Measurements from ENCODE around the gene CLASP1.
"Not testable (repeated sequence)": the region's sequence is repeated elsewhere in the genome, so short reads cannot be mapped to it uniquely, and the experiment has no call there.

Gene CLASP1

GRCh38 chr2:121663434-121663833 is 14.2 kb upstream of the CLASP1 start:
- no peak for DNase-seq (ENCODE audit: low read depth in 2 of 3, low spot score in 2 of 3)

- no peak for DNase-seq (ENCODE audit: low read depth in 2 of 3, low spot score in 2 of 3)
Observed at GRCh38 chr2:121662656-121663055, 13.4 kb upstream of the CLASP1 start.

GRCh38 chr2:121659933-121660332 is 10.7 kb upstream of the CLASP1 start:
- DNase-seq (ENCODE audit: low read depth in 2 of 3, low spot score in 2 of 3): no peak

GRCh38 chr2:121658393-121658792 is 9.1 kb upstream of the CLASP1 start:
- DNase-seq (ENCODE audit: low read depth in 2 of 3, low spot score in 2 of 3): not testable (repeated sequence)

- DNase-seq (ENCODE audit: low read depth in 2 of 3, low spot score in 2 of 3): no peak
Observed at GRCh38 chr2:121653035-121653434, 3.8 kb upstream of the CLASP1 start.

GRCh38 chr2:121650315-121650930 is 1.2 kb upstream of the CLASP1 start:
- DNase-seq (ENCODE audit: low read depth in 2 of 3, low spot score in 2 of 3): peak in 1 of 3 experiments; percentile 2

GRCh38 chr2:121649596-121650314 is 493 bp upstream of the CLASP1 start:
- peak; percentile 77 to 88 (median 86) for DNase-seq (ENCODE audit: low read depth in 2 of 3, low spot score in 2 of 3)

GRCh38 chr2:121648206-121649148 is 785 bp downstream of the CLASP1 start:
- peak; percentile 23 to 33 (median 26) for DNase-seq (ENCODE audit: low read depth in 2 of 3, low spot score in 2 of 3)

GRCh38 chr2:121647396-121647795 is 1.9 kb downstream of the CLASP1 start:
- no peak for DNase-seq (ENCODE audit: low read depth in 2 of 3, low spot score in 2 of 3)

GRCh38 chr2:121644715-121645114 is 4.5 kb downstream of the CLASP1 start:
- no peak for DNase-seq (ENCODE audit: low read depth in 2 of 3, low spot score in 2 of 3)

- no peak for DNase-seq (ENCODE audit: low read depth in 2 of 3, low spot score in 2 of 3)
Observed at GRCh38 chr2:121643877-121644276, 5.4 kb downstream of the CLASP1 start.

- no peak for DNase-seq (ENCODE audit: low read depth in 2 of 3, low spot score in 2 of 3)
Observed at GRCh38 chr2:121640380-121641316, 8.6 kb downstream of the CLASP1 start.

GRCh38 chr2:121639846-121640245 is 9.4 kb downstream of the CLASP1 start:
- not testable (repeated sequence) for DNase-seq (ENCODE audit: low read depth in 2 of 3, low spot score in 2 of 3)

- no peak for DNase-seq (ENCODE audit: low read depth in 2 of 3, low spot score in 2 of 3)
Observed at GRCh38 chr2:121638333-121638732, 10.9 kb downstream of the CLASP1 start.

- no peak for DNase-seq (ENCODE audit: low read depth in 2 of 3, low spot score in 2 of 3)
Observed at GRCh38 chr2:121635371-121635770, 13.9 kb downstream of the CLASP1 start.

GRCh38 chr2:121634354-121635307 is 14.6 kb downstream of the CLASP1 start:
- no peak for DNase-seq (ENCODE audit: low read depth in 2 of 3, low spot score in 2 of 3)

- no peak for DNase-seq (ENCODE audit: low read depth in 2 of 3, low spot score in 2 of 3)
Observed at GRCh38 chr2:121633463-121633862, 15.8 kb downstream of the CLASP1 start.

- DNase-seq (ENCODE audit: low read depth in 2 of 3, low spot score in 2 of 3): no peak
Observed at GRCh38 chr2:121627525-121628050, 21.7 kb downstream of the CLASP1 start.
